RWPE2 (cell line): ENCODE data around the gene KBTBD13.

Experiments
- ATAC-seq: fragments of 200-7000 bp; cut with Tn5 transposase; 3 replicates; pipeline ENCODE4 v1.9.1; 2021; ENCODE audit warnings: low read depth
- DNase-seq: peaks from one replicate; pipeline ENCODE4 v3.0.0-alpha.2; 2020; ENCODE audit warnings: low spot score
- H3K27ac ChIP-seq: fragments of 450-650 bp; 2 replicates; pipeline ENCODE4 v1.5.1; 2017; ENCODE audit warnings: mild to moderate bottlenecking; ENCODE audit not compliant: poor library complexity, severe bottlenecking
- H3K27me3 ChIP-seq: fragments of 250-450 bp; sonication (Bioruptor Pico); 2 replicates; pipeline ENCODE4 v1.5.1; 2021; ENCODE audit warnings: mild to moderate bottlenecking, moderate library complexity; ENCODE audit not compliant: insufficient read depth, poor library complexity, severe bottlenecking
- H3K36me3 ChIP-seq: fragments of 250-450 bp; sonication (Bioruptor Pico); 2 replicates; pipeline ENCODE4 v1.5.1; 2020; ENCODE audit warnings: low read depth, mild to moderate bottlenecking, moderate library complexity
- H3K4me1 ChIP-seq: fragments of 250-450 bp; sonication (Bioruptor Pico); 2 replicates; pipeline ENCODE4 v1.5.1; 2021; ENCODE audit warnings: mild to moderate bottlenecking, moderate library complexity; ENCODE audit not compliant: insufficient read depth, poor library complexity, severe bottlenecking
- H3K4me3 ChIP-seq: fragments of 250-450 bp; sonication (Bioruptor Pico); 2 replicates; pipeline ENCODE4 v1.5.1; 2021; ENCODE audit warnings: mild to moderate bottlenecking, moderate library complexity; ENCODE audit not compliant: severe bottlenecking
- H3K9me3 ChIP-seq: fragments of 250-450 bp; sonication (Bioruptor Pico); 2 replicates; pipeline ENCODE4 v1.5.1; 2021; ENCODE audit warnings: mild to moderate bottlenecking, moderate library complexity; ENCODE audit not compliant: severe bottlenecking
- TF ChIP-seq, protein P1 (sequence below): fragments of 450-650 bp; IDR thresholded peaks from one replicate; pipeline ENCODE4 v1.5.1; 2017; ENCODE audit warnings: mild to moderate bottlenecking, moderate library complexity; ENCODE audit not compliant: poor library complexity, severe bottlenecking

Gene KBTBD13

DNA sequence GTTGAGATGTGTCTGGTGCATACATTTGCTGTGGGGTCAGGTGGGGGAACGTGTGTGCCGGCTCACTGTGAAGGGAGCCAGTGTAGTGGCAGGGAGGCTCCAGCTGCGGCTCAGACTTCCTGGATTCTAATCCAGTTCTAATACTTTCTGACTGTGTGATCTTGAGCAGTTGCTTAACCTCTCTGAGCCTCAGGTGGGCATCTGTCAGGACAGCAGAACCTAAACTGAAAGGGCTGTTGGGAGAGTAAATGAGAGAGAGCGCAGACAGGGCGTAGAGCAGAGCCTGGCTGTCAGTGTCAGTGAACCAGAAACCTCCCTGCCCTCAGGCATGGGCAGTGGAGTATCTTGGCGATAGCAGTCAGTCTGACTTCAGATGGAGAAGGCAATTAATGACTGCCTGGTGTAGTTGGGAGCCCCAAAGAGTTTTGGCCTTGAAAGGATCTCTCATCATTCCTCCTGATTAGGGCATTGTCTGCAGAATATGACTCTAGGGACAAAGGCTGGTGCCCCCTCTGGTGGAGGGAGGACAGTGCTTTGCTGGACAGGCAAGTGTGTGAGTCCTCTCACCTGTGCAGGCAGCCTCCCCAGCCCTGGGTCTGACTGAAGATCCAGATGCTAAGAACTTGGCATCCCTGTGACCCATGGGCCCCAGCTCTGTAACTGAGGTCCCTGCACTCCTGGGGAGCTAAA, 9.6 kb downstream of the KBTBD13 start:
- Histone ChIP-seq H3K27me3 (no peaks in the 10 kb centered on the region), H3K36me3 (no peaks in the 10 kb centered on the region), H3K9me3 (no peaks in the 10 kb centered on the region), H3K4me1 (no peaks in the 10 kb centered on the region), H3K4me3 (no peak overlapping the region), H3K27ac (no peak overlapping the region)
- ATAC-seq (peak; percentile 56), DNase-seq (no peak)
- TF ChIP-seq, protein P1, sequence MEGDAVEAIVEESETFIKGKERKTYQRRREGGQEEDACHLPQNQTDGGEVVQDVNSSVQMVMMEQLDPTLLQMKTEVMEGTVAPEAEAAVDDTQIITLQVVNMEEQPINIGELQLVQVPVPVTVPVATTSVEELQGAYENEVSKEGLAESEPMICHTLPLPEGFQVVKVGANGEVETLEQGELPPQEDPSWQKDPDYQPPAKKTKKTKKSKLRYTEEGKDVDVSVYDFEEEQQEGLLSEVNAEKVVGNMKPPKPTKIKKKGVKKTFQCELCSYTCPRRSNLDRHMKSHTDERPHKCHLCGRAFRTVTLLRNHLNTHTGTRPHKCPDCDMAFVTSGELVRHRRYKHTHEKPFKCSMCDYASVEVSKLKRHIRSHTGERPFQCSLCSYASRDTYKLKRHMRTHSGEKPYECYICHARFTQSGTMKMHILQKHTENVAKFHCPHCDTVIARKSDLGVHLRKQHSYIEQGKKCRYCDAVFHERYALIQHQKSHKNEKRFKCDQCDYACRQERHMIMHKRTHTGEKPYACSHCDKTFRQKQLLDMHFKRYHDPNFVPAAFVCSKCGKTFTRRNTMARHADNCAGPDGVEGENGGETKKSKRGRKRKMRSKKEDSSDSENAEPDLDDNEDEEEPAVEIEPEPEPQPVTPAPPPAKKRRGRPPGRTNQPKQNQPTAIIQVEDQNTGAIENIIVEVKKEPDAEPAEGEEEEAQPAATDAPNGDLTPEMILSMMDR, result peak; percentile 57

DNA sequence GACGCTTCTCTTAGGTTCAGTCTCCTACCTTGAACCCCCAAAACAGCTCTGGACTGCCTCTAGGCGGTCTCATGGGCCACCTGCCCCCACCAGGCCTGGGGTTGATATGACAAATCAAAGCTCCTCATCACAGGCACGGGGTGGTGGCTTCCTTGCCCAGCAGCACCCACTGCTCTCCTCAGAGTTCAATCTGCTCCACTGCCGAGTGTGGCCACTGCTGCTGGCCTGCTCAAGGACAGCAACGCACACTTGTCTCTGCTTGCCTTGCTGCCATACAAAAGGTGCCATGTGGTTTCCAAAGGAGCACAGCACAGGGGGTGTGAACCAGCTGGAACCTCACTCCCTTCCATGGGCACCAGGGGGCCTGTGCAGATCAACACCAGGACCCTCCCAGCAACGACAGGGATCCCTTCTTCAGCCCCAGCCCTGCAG, 10.2 kb downstream of the KBTBD13 start:
- DNase-seq (peak; percentile 63), ATAC-seq (peak; percentile 25)
- Histone ChIP-seq H3K27me3 (no peaks in the 10 kb centered on the region), H3K36me3 (no peaks in the 10 kb centered on the region), H3K4me1 (no peaks in the 10 kb centered on the region), H3K4me3 (no peak overlapping the region), H3K9me3 (no peaks in the 10 kb centered on the region), H3K27ac (no peak overlapping the region)
- TF ChIP-seq, protein P1, result peak; percentile 45

DNA sequence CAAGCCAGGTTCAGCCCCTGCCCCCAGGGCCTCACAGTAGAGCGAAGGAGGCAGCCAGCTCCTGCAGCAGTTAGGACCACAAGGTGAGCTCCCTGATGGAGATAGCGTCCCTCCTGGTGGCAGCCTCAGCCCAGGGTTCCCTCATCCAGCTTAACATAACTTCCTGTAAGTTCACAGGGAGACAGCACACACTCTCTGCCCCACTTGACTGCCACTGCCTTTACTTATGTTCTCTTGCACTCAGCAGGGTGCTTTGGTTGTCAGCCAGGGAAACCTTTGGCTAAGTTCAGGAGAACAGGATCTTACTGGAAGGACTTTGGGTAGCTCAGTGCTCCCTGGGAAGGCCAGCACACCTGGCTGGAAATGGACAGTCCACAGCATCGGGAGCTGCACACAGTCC, 10.9 kb downstream of the KBTBD13 start:
- H3K9me3 ChIP-seq, result no peaks in the 10 kb centered on the region
- no peak for DNase-seq
- no peaks in the 10 kb centered on the region for H3K36me3 ChIP-seq
- H3K27ac ChIP-seq, result no peak overlapping the region
- TF ChIP-seq, protein P1, result no peak
- no peak for ATAC-seq
- H3K4me3 ChIP-seq, result no peak overlapping the region
- H3K27me3 ChIP-seq, result no peaks in the 10 kb centered on the region
- H3K4me1 ChIP-seq, result no peaks in the 10 kb centered on the region

DNA sequence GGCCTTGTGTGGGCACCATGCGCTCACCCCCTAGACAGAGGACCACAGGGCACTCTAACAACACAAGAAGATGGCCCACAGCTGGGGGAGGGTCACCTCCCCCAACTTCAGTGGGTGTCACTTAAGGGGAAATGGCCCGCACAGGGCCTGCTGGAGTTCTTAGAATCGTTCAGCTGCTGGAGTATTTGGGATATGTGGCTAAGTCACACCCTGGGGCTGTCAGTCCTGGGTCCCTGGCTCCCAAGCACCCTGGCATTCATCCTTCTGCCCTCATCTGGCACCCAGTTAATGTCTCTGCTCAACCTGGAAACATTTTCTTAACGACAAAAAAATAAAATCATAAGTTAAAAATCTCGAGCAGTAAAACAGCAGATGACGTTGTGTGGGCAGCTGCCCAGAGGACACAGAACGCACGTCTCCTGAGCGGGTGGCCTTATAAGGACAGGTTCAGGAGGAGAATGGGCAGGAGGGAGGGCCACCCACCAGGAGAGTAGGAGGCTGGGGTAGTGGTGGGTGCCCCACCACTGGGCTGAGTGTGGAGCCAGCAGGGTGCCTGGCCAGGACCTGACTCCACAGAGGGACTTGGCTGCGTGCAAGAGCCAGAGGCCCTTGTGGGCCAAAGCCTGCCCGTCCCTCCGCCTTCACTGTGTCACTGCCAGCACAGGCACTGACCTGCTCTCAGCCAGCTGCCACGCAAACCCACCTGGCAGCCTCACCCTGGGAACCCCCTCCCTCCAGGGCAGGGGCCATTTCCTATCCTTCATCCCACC, 11.5 kb downstream of the KBTBD13 start:
- DNase-seq, result peak; percentile 60
- H3K4me1 ChIP-seq, result no peaks in the 10 kb centered on the region
- TF ChIP-seq, protein P1, result no peak
- ATAC-seq, result no peak
- H3K4me3 ChIP-seq, result no peak overlapping the region
- H3K36me3 ChIP-seq, result no peaks in the 10 kb centered on the region
- H3K27me3 ChIP-seq, result no peaks in the 10 kb centered on the region
- H3K27ac ChIP-seq, result no peak overlapping the region
- H3K9me3 ChIP-seq, result no peaks in the 10 kb centered on the region

DNA sequence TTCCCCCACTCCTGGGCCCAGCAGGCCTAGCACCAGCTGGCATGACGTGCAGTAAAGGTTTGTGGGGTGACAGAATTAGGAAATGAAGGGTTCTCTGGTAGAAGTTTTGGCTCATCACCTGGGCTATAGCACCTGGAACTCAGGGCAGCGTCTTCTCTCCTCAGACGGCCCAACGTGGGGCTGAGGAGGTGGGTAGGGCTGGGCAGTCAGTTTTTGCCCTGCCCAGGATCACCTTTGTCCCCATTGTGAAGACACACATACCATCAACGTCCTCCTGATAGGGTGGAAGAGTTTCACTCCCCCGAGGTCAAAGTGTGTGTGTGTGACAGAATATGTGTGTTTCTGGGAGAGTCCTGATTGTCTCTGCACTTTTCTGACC, 12.1 kb downstream of the KBTBD13 start:
- DNase-seq (no peak), ATAC-seq (no peak)
- no peaks in the 10 kb centered on the region for H3K4me1 ChIP-seq
- TF ChIP-seq, protein P1, result no peak
- no peaks in the 10 kb centered on the region for H3K36me3 ChIP-seq
- H3K4me3 ChIP-seq, result no peak overlapping the region
- no peaks in the 10 kb centered on the region for H3K9me3 ChIP-seq
- no peak overlapping the region for H3K27ac ChIP-seq
- H3K27me3 ChIP-seq, result no peaks in the 10 kb centered on the region
